Prostate gland (tissue), 2 donors: ENCODE data around the gene MEPCE. TPM values are rescaled to one million over a fixed set of nuclear protein-coding genes. Genes with fewer than 3 reads are reported as not detected.

Source experiments
- DNase-seq: peaks from one replicate; pipeline ENCODE4 v3.0.0-alpha.2; 2019; ENCODE audit warnings: low spot score
- H3K27ac ChIP-seq, 2 donors: fragments of 200-600 bp; sonication (generic); 2 replicates each; pipeline ENCODE4 v1.5.1; 2017 to 2019
- H3K27me3 ChIP-seq: fragments of 200-600 bp; sonication (generic); replicated peaks from 2 replicates; pipeline ENCODE4 v1.5.1; 2019; ENCODE audit not compliant: insufficient read depth
- H3K36me3 ChIP-seq, 2 donors: fragments of 200-600 bp; sonication (generic); 1 replicate in 1 of 2; 2 replicates in 1 of 2; pipeline versions ENCODE4 v1.5.1 to v1.8.1; 2017 to 2019
- H3K4me1 ChIP-seq: fragments of 200-600 bp; sonication (generic); replicated peaks from 2 replicates; pipeline ENCODE4 v1.5.1; 2019
- H3K4me3 ChIP-seq, 2 donors: fragments of 200-600 bp; sonication (generic); 2 replicates each; pipeline ENCODE4 v1.5.1; 2017 to 2019
- H3K9me3 ChIP-seq: fragments of 200-600 bp; sonication (generic); 2 replicates; pipeline ENCODE4 v1.5.1; 2017
- CTCF ChIP-seq, 4 experiments: fragments of 200-600 bp in 2 of 4; fragments of 450-650 bp in 2 of 4; sonication (generic) in 2 of 4; IDR thresholded peaks; 1 replicate in 3 of 4; 2 replicates in 1 of 4; pipeline ENCODE4 v1.5.1; 2016 to 2019; ENCODE audit warnings: antibody characterized with exemption in 4 of 4, mild to moderate bottlenecking in 2 of 4, moderate library complexity in 2 of 4
- POLR2A ChIP-seq: fragments of 450-650 bp; IDR thresholded peaks from one replicate; pipeline ENCODE4 v1.6.1; 2016; ENCODE audit warnings: antibody characterized with exemption, mild to moderate bottlenecking
- POLR2AphosphoS5 ChIP-seq: sonication (generic); formaldehyde crosslinking; IDR thresholded peaks from one replicate; pipeline ENCODE4 v1.6.1; 2017; ENCODE audit warnings: antibody characterized with exemption
- WGBS: methylation state at CpG from one replicate; pipeline ENCODE4 v1.1.5; 2018; 5-methylcytosine and 5-hydroxymethylcytosine counted together
- intact Hi-C: fragments of 100-400 bp; cut with DNase I; formaldehyde crosslinking; loops from one replicate; pipeline ENCODE4 v1.14.2; 2022
- total RNA-seq, 2 donors: library from RNA; depleted of rRNA; stranded (reverse); fragments of >200 nt; gene quantifications; one replicate each; pipeline ENCODE4 v1.1.0, GENCODE V29; 2016

MEPCE gene
- total RNA-seq, 2 donors from 2014 or later, result 24.2 to 62.8 TPM

- no peak overlapping the region for H3K27ac ChIP-seq
- intact Hi-C loops, result no loop called here
- H3K9me3 ChIP-seq, result no peaks in the 10 kb centered on the region
- 89% methylated on average over 11 of the region's 11 CpGs for WGBS
- H3K36me3 ChIP-seq, result no peaks in the 10 kb centered on the region
- H3K4me1 ChIP-seq, result no peaks in the 10 kb centered on the region
- no peak for TF ChIP-seq POLR2A
- TF ChIP-seq POLR2AphosphoS5, result no peak
- TF ChIP-seq CTCF (IDR thresholded peaks at IDR 0.05), result no peak
- no peaks in the 10 kb centered on the region for H3K27me3 ChIP-seq
- H3K4me3 ChIP-seq, result no peak overlapping the region
- DNase-seq, result no peak
Measured at GRCh38 chr7:100400656-100401055, 29.0 kb upstream of the MEPCE start.

- Histone ChIP-seq H3K4me3 (no peak overlapping the region), H3K36me3 (no peaks in the 10 kb centered on the region), H3K27me3 (no peaks in the 10 kb centered on the region), H3K9me3 (no peaks in the 10 kb centered on the region), H3K4me1 (no peaks in the 10 kb centered on the region), H3K27ac (no peak overlapping the region)
- intact Hi-C loops, result no loop called here
- 86% methylated on average over 5 of the region's 5 CpGs for WGBS
- TF ChIP-seq POLR2A, result no peak
- no peak for DNase-seq
Measured at GRCh38 chr7:100401811-100402210, 27.8 kb upstream of the MEPCE start.

- H3K4me3 ChIP-seq, result no peak overlapping the region
- no peaks in the 10 kb centered on the region for H3K4me1 ChIP-seq
- TF ChIP-seq POLR2AphosphoS5 (no peak), POLR2A (no peak), CTCF (IDR thresholded peaks at IDR 0.05) (no peak)
- 100% methylated on average over 2 of the region's 2 CpGs for WGBS
- H3K27ac ChIP-seq, result no peak overlapping the region
- no peaks in the 10 kb centered on the region for H3K36me3 ChIP-seq
- H3K27me3 ChIP-seq, result no peaks in the 10 kb centered on the region
- no peak for DNase-seq
- intact Hi-C loops, result no loop called here
- H3K9me3 ChIP-seq, result no peaks in the 10 kb centered on the region
Measured at GRCh38 chr7:100402241-100402640, 27.4 kb upstream of the MEPCE start.

GRCh38 chr7:100406767-100407166 is 22.9 kb upstream of the MEPCE start:
- H3K36me3 ChIP-seq, result no peaks in the 10 kb centered on the region
- no peaks in the 10 kb centered on the region for H3K4me1 ChIP-seq
- no peaks in the 10 kb centered on the region for H3K9me3 ChIP-seq
- H3K4me3 ChIP-seq, result no peak overlapping the region
- intact Hi-C loops, result no loop called here
- DNase-seq, result no peak
- no peak overlapping the region for H3K27ac ChIP-seq
- WGBS, result 58% methylated on average over 6 of the region's 6 CpGs
- no peak for TF ChIP-seq CTCF (IDR thresholded peaks at IDR 0.05)
- TF ChIP-seq POLR2A, result no peak
- no peak for TF ChIP-seq POLR2AphosphoS5
- H3K27me3 ChIP-seq, result no peaks in the 10 kb centered on the region

- H3K27ac ChIP-seq, result no peak overlapping the region
- no peaks in the 10 kb centered on the region for H3K9me3 ChIP-seq
- 56% methylated on average over 12 of the region's 12 CpGs for WGBS
- TF ChIP-seq POLR2A (no peak), POLR2AphosphoS5 (peak; percentile 26), CTCF (IDR thresholded peaks at IDR 0.05) (peak in 3 of 4 experiments; percentile 41 to 74 (median 64))
- no peak overlapping the region for H3K4me3 ChIP-seq
- intact Hi-C loops, result no loop called here
- H3K36me3 ChIP-seq, result no peaks in the 10 kb centered on the region
- no peaks in the 10 kb centered on the region for H3K4me1 ChIP-seq
- no peaks in the 10 kb centered on the region for H3K27me3 ChIP-seq
- peak; percentile 44 for DNase-seq
Measured at GRCh38 chr7:100407285-100408180, 22.1 kb upstream of the MEPCE start.
